Mammary epithelial cell (primary cell): ENCODE data around the gene OGA.

Experiments
- EZH2 ChIP-seq: IDR thresholded peaks from 2 replicates; pipeline ENCODE4 v1.6.1; 2012; ENCODE audit warnings: low read length, inconsistent platforms, borderline replicate concordance
- TF ChIP-seq, protein P1 (sequence below), 2 donors: IDR thresholded peaks in 1 of 2; conservative IDR thresholded peaks in 1 of 2; 2 replicates each; pipeline ENCODE4 v1.5.1; 2011 to 2012; ENCODE audit warnings: inconsistent platforms in 2 of 2, low read length in 2 of 2, mild to moderate bottlenecking in 2 of 2, control low read depth in 1 of 2, low read depth in 1 of 2; ENCODE audit not compliant: insufficient read depth in 1 of 2; ENCODE audit errors: extremely low read depth in 1 of 2

- TF ChIP-seq, protein P1, sequence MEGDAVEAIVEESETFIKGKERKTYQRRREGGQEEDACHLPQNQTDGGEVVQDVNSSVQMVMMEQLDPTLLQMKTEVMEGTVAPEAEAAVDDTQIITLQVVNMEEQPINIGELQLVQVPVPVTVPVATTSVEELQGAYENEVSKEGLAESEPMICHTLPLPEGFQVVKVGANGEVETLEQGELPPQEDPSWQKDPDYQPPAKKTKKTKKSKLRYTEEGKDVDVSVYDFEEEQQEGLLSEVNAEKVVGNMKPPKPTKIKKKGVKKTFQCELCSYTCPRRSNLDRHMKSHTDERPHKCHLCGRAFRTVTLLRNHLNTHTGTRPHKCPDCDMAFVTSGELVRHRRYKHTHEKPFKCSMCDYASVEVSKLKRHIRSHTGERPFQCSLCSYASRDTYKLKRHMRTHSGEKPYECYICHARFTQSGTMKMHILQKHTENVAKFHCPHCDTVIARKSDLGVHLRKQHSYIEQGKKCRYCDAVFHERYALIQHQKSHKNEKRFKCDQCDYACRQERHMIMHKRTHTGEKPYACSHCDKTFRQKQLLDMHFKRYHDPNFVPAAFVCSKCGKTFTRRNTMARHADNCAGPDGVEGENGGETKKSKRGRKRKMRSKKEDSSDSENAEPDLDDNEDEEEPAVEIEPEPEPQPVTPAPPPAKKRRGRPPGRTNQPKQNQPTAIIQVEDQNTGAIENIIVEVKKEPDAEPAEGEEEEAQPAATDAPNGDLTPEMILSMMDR (conservative IDR thresholded peaks at IDR 0.05 in 1 of 2, IDR thresholded peaks at IDR 0.05 in 1 of 2; ENCODE audit: extremely low read depth in 1 of 2, insufficient read depth in 1 of 2, low read depth in 1 of 2, low read length in 2 of 2): no peak
- no peak for TF ChIP-seq EZH2
These were observed 46.9 kb downstream of the OGA start for GRCh38 chr10:101771380-101771779.
